Measurements from ENCODE around the gene SCRN3.
A peak's percentile ranks its signal among the peaks of the same experiment; 100 is the strongest.
"Not testable (repeated sequence)": the region's sequence is repeated elsewhere in the genome, so short reads cannot be mapped to it uniquely, and the experiment has no call there.

SCRN3 gene

GRCh38 chr2:174395284-174395968 is at the start of gene SCRN3:
Gene SCRN3 (plus strand): TSS chr2:174395730. CDS start chr2:174398284, 2,554 bp downstream.
- peak within 1 kb of the TSS; percentile 98 for H3K27ac Mint-ChIP-seq
- H3K4me1 Mint-ChIP-seq (ENCODE audit: low read depth): peaks cover 30% of the 10 kb centered on the region
- peaks cover 44% of the 10 kb centered on the region for H3K36me3 Mint-ChIP-seq (ENCODE audit: low read depth)
- intact Hi-C loops (cut with micrococcal nuclease): no loop called here
- H3K4me3 Mint-ChIP-seq: peak within 1 kb of the TSS; percentile 97
- H3K9me3 Mint-ChIP-seq: peaks cover 4% of the 10 kb centered on the region
- H3K27me3 Mint-ChIP-seq: no peaks in the 10 kb centered on the region

- H3K4me3 Mint-ChIP-seq: no peak overlapping the region
- H3K9me3 Mint-ChIP-seq: no peaks in the 10 kb centered on the region
- H3K27ac Mint-ChIP-seq: no peak overlapping the region
- peaks cover 9% of the 10 kb centered on the region for H3K27me3 Mint-ChIP-seq
- peaks cover 35% of the 10 kb centered on the region for H3K36me3 Mint-ChIP-seq (ENCODE audit: low read depth)
- intact Hi-C loops (cut with micrococcal nuclease): no loop called here
- no peaks in the 10 kb centered on the region for H3K4me1 Mint-ChIP-seq (ENCODE audit: low read depth)
These were observed 45.5 kb upstream of the SCRN3 start for GRCh38 chr2:174350018-174350417.

- no peaks in the 10 kb centered on the region for H3K4me1 Mint-ChIP-seq (ENCODE audit: low read depth)
- no peak overlapping the region for H3K27ac Mint-ChIP-seq
- H3K9me3 Mint-ChIP-seq: no peaks in the 10 kb centered on the region
- intact Hi-C loops (cut with micrococcal nuclease): no loop called here
- H3K36me3 Mint-ChIP-seq (ENCODE audit: low read depth): peaks cover 37% of the 10 kb centered on the region
- no peak overlapping the region for H3K4me3 Mint-ChIP-seq
- H3K27me3 Mint-ChIP-seq: peaks cover 5% of the 10 kb centered on the region
These were observed 44.8 kb upstream of the SCRN3 start for GRCh38 chr2:174350593-174351181.

GRCh38 chr2:174353004-174353403 is 42.5 kb upstream of the SCRN3 start:
- Mint-ChIP-seq H3K4me1 (ENCODE audit: low read depth) (no peaks in the 10 kb centered on the region), H3K4me3 (no peak overlapping the region), H3K27ac (no peak overlapping the region), H3K36me3 (ENCODE audit: low read depth) (peaks cover 33% of the 10 kb centered on the region), H3K27me3 (no peaks in the 10 kb centered on the region), H3K9me3 (no peaks in the 10 kb centered on the region)
- intact Hi-C loops (cut with micrococcal nuclease): no loop called here

GRCh38 chr2:174356347-174356746 is 39.2 kb upstream of the SCRN3 start:
- peaks cover 36% of the 10 kb centered on the region for H3K36me3 Mint-ChIP-seq (ENCODE audit: low read depth)
- no peaks in the 10 kb centered on the region for H3K4me1 Mint-ChIP-seq (ENCODE audit: low read depth)
- H3K9me3 Mint-ChIP-seq: no peaks in the 10 kb centered on the region
- H3K27me3 Mint-ChIP-seq: no peaks in the 10 kb centered on the region
- intact Hi-C loops (cut with micrococcal nuclease): no loop called here
- no peak overlapping the region for H3K27ac Mint-ChIP-seq
- H3K4me3 Mint-ChIP-seq: no peak overlapping the region

GRCh38 chr2:174359663-174360062 is 35.9 kb upstream of the SCRN3 start:
- H3K36me3 Mint-ChIP-seq (ENCODE audit: low read depth): peaks cover 46% of the 10 kb centered on the region
- H3K9me3 Mint-ChIP-seq; H3K4me3 Mint-ChIP-seq; H3K27me3 Mint-ChIP-seq; intact Hi-C loops (cut with micrococcal nuclease); H3K4me1 Mint-ChIP-seq (ENCODE audit: low read depth); H3K27ac Mint-ChIP-seq: not testable (repeated sequence)

GRCh38 chr2:174362949-174363348 is 32.6 kb upstream of the SCRN3 start:
- peaks cover 27% of the 10 kb centered on the region for H3K9me3 Mint-ChIP-seq
- intact Hi-C loops (cut with micrococcal nuclease): no loop called here
- H3K36me3 Mint-ChIP-seq (ENCODE audit: low read depth): peaks cover 68% of the 10 kb centered on the region
- H3K27me3 Mint-ChIP-seq: no peaks in the 10 kb centered on the region
- H3K4me3 Mint-ChIP-seq: no peak overlapping the region
- no peak overlapping the region for H3K27ac Mint-ChIP-seq
- H3K4me1 Mint-ChIP-seq (ENCODE audit: low read depth): no peaks in the 10 kb centered on the region

GRCh38 chr2:174363492-174364225 is 31.9 kb upstream of the SCRN3 start:
- H3K27me3 Mint-ChIP-seq; H3K4me3 Mint-ChIP-seq; intact Hi-C loops (cut with micrococcal nuclease); H3K4me1 Mint-ChIP-seq (ENCODE audit: low read depth); H3K27ac Mint-ChIP-seq: not testable (repeated sequence)
- H3K9me3 Mint-ChIP-seq: peaks cover 27% of the 10 kb centered on the region
- H3K36me3 Mint-ChIP-seq (ENCODE audit: low read depth): peaks cover 73% of the 10 kb centered on the region

- intact Hi-C loops (cut with micrococcal nuclease): no loop called here
- Mint-ChIP-seq H3K27ac (no peak overlapping the region), H3K9me3 (peaks cover 27% of the 10 kb centered on the region), H3K4me1 (ENCODE audit: low read depth) (no peaks in the 10 kb centered on the region), H3K4me3 (no peak overlapping the region), H3K27me3 (no peaks in the 10 kb centered on the region), H3K36me3 (ENCODE audit: low read depth) (peaks cover 75% of the 10 kb centered on the region)
These were observed 30.9 kb upstream of the SCRN3 start for GRCh38 chr2:174364628-174365027.

GRCh38 chr2:174365571-174365970 is 30.0 kb upstream of the SCRN3 start:
- H3K27me3 Mint-ChIP-seq: no peaks in the 10 kb centered on the region
- no peaks in the 10 kb centered on the region for H3K4me1 Mint-ChIP-seq (ENCODE audit: low read depth)
- H3K36me3 Mint-ChIP-seq (ENCODE audit: low read depth): peaks cover 80% of the 10 kb centered on the region
- peaks cover 27% of the 10 kb centered on the region for H3K9me3 Mint-ChIP-seq
- H3K27ac Mint-ChIP-seq: no peak overlapping the region
- intact Hi-C loops (cut with micrococcal nuclease): no loop called here
- H3K4me3 Mint-ChIP-seq: no peak overlapping the region

GRCh38 chr2:174368691-174369090 is 26.8 kb upstream of the SCRN3 start:
- no peaks in the 10 kb centered on the region for H3K27me3 Mint-ChIP-seq
- peaks cover 27% of the 10 kb centered on the region for H3K9me3 Mint-ChIP-seq
- H3K4me1 Mint-ChIP-seq (ENCODE audit: low read depth): no peaks in the 10 kb centered on the region
- intact Hi-C loops (cut with micrococcal nuclease): no loop called here
- H3K4me3 Mint-ChIP-seq: no peak overlapping the region
- H3K27ac Mint-ChIP-seq: no peak overlapping the region
- peaks cover 83% of the 10 kb centered on the region for H3K36me3 Mint-ChIP-seq (ENCODE audit: low read depth)

GRCh38 chr2:174376967-174377366 is 18.6 kb upstream of the SCRN3 start:
- Mint-ChIP-seq H3K36me3 (ENCODE audit: low read depth) (peaks cover 81% of the 10 kb centered on the region), H3K27me3 (no peaks in the 10 kb centered on the region), H3K27ac (no peak overlapping the region), H3K4me1 (ENCODE audit: low read depth) (no peaks in the 10 kb centered on the region), H3K9me3 (no peaks in the 10 kb centered on the region), H3K4me3 (no peak overlapping the region)
- intact Hi-C loops (cut with micrococcal nuclease): no loop called here

- Mint-ChIP-seq H3K9me3 (peaks cover 17% of the 10 kb centered on the region), H3K36me3 (ENCODE audit: low read depth) (peaks cover 83% of the 10 kb centered on the region), H3K4me1 (ENCODE audit: low read depth) (peaks cover 11% of the 10 kb centered on the region), H3K27ac (peak overlapping the region; percentile 67), H3K27me3 (no peaks in the 10 kb centered on the region), H3K4me3 (no peak overlapping the region)
- intact Hi-C loops (cut with micrococcal nuclease): no loop called here
These were observed 11.7 kb upstream of the SCRN3 start for GRCh38 chr2:174383796-174384195.

- Mint-ChIP-seq H3K27ac (no peak overlapping the region), H3K27me3 (no peaks in the 10 kb centered on the region), H3K9me3 (peaks cover 31% of the 10 kb centered on the region), H3K4me3 (no peak overlapping the region), H3K36me3 (ENCODE audit: low read depth) (peaks cover 85% of the 10 kb centered on the region), H3K4me1 (ENCODE audit: low read depth) (peaks cover 11% of the 10 kb centered on the region)
- intact Hi-C loops (cut with micrococcal nuclease): no loop called here
These were observed 10.3 kb upstream of the SCRN3 start for GRCh38 chr2:174385201-174385600.
